Glutamatergic neuron (in vitro differentiated cells): Measurements from ENCODE around the gene MMP25. TPM values are rescaled to one million over a fixed set of nuclear protein-coding genes. Genes with fewer than 3 reads are reported as not detected.

ENCODE experiments used
- DNase-seq: peaks from one replicate; pipeline ENCODE4 v3.0.0; 2022
- H3K27ac Mint-ChIP-seq: one replicate; pipeline ENCODE4 v1.8.0; 2020; ENCODE audit warnings: mild to moderate bottlenecking, mixed read lengths, inconsistent platforms; ENCODE audit not compliant: unreplicated experiment
- H3K27me3 Mint-ChIP-seq: one replicate; pipeline ENCODE4 v1.8.0; 2020; ENCODE audit warnings: mild to moderate bottlenecking, moderate library complexity, mixed read lengths, inconsistent platforms; ENCODE audit not compliant: unreplicated experiment
- H3K36me3 Mint-ChIP-seq: one replicate; pipeline ENCODE4 v1.8.0; 2020; ENCODE audit warnings: mild to moderate bottlenecking, mixed read lengths, inconsistent platforms; ENCODE audit not compliant: unreplicated experiment
- H3K4me1 Mint-ChIP-seq: one replicate; pipeline ENCODE4 v1.8.0; 2020; ENCODE audit warnings: mild to moderate bottlenecking, low read depth, mixed read lengths, inconsistent platforms; ENCODE audit not compliant: unreplicated experiment
- H3K4me3 Mint-ChIP-seq: one replicate; pipeline ENCODE4 v1.8.0; 2020; ENCODE audit warnings: mild to moderate bottlenecking, mixed read lengths, inconsistent platforms; ENCODE audit not compliant: unreplicated experiment
- H3K9me3 Mint-ChIP-seq: one replicate; pipeline ENCODE4 v1.8.0; 2020; ENCODE audit warnings: mild to moderate bottlenecking, moderate library complexity, mixed read lengths, inconsistent platforms; ENCODE audit not compliant: unreplicated experiment
- total RNA-seq: library from RNA; stranded (reverse); fragmentation: NEBNext Ultra II Directional; extraction: Animal tissue kit (Norgen Biotek cat#: 25700); gene quantifications from one replicate; pipeline ENCODE4 v1.2.1, GENCODE V29; 2021; ENCODE audit not compliant: unreplicated experiment
- TF ChIP-seq, protein P1 (sequence below): fragments of 200-600 bp; sonication (generic); IDR thresholded peaks from one replicate; pipeline ENCODE4 v1.5.0; 2021; ENCODE audit not compliant: partially characterized antibody, unreplicated experiment

The MMP25 gene
- total RNA-seq, 1 donor from 2014 or later, result not detected

- TF ChIP-seq, protein P1, sequence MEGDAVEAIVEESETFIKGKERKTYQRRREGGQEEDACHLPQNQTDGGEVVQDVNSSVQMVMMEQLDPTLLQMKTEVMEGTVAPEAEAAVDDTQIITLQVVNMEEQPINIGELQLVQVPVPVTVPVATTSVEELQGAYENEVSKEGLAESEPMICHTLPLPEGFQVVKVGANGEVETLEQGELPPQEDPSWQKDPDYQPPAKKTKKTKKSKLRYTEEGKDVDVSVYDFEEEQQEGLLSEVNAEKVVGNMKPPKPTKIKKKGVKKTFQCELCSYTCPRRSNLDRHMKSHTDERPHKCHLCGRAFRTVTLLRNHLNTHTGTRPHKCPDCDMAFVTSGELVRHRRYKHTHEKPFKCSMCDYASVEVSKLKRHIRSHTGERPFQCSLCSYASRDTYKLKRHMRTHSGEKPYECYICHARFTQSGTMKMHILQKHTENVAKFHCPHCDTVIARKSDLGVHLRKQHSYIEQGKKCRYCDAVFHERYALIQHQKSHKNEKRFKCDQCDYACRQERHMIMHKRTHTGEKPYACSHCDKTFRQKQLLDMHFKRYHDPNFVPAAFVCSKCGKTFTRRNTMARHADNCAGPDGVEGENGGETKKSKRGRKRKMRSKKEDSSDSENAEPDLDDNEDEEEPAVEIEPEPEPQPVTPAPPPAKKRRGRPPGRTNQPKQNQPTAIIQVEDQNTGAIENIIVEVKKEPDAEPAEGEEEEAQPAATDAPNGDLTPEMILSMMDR, result no peak
- H3K27ac Mint-ChIP-seq, result peak overlapping the region; percentile 96
- H3K9me3 Mint-ChIP-seq, result peaks cover 2% of the 10 kb centered on the region
- H3K36me3 Mint-ChIP-seq, result no peaks in the 10 kb centered on the region
- peak overlapping the region; percentile 90 for H3K4me3 Mint-ChIP-seq
- DNase-seq, result no peak
- peaks cover 11% of the 10 kb centered on the region for H3K27me3 Mint-ChIP-seq
- peaks cover 18% of the 10 kb centered on the region for H3K4me1 Mint-ChIP-seq
Observed at GRCh38 chr16:3023415-3023668, 23.0 kb upstream of the MMP25 start.

DNA sequence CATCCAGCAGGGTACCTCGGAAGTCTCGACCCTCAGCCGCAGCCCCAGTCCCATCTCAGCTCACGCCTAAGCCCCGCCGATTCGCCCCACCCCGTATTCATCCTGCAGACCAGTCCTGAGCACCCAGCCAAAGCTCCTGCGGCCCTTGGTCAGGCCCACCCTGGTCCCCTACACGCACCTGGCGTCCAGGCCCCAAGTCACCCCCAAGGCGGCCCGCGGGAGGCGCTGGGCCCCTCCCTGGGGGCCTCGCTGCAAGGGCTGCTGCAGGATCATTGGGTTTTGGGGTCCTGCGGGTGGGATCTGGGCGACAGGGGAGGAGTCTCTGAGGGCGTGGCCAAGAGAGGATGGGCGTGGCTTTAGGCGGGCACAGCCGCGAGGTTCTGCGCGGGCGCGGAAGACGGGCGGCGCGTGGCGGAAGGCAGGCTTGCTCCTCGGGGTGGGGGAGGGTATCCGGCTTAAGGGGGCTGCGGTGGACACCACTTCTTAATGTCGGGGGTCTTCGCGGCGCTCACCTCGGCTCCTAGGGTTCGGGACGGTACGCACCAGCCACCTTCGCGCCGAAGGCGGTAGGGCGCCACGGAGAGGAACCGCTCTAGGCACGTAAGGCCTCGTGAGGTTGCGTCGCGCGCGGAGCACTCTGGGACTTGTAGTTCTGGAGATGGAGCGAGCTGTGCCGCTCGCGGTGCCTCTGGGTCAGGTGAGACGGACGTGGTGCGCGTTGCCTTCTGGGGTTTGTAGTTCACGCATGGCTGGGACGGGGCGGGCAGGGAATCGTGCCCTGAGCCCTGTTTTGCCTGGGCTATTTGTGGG, 22.5 kb upstream of the MMP25 start, which contains the start of the genes HCFC1R1 and THOC6:
Gene HCFC1R1 (minus strand): TSS at position 274 of the 810 bp plus-strand sequence. CDS start 1 bp downstream, at position 273.
Gene THOC6 (plus strand): TSS at position 367 of the 810 bp plus-strand sequence. CDS start 292 bp downstream, at position 659.
- H3K9me3 Mint-ChIP-seq, result peaks cover 2% of the 10 kb centered on the region
- TF ChIP-seq, protein P1, result no peak
- peaks cover 13% of the 10 kb centered on the region for H3K27me3 Mint-ChIP-seq
- H3K27ac Mint-ChIP-seq, result peak within 1 kb of the TSS; percentile 96
- H3K4me1 Mint-ChIP-seq, result peaks cover 18% of the 10 kb centered on the region
- peak; percentile 95 for DNase-seq
- no peaks in the 10 kb centered on the region for H3K36me3 Mint-ChIP-seq
- peak within 1 kb of the TSS; percentile 90 for H3K4me3 Mint-ChIP-seq

GRCh38 chr16:3025032-3026002, 21.0 kb upstream of the MMP25 start:
- Mint-ChIP-seq H3K36me3 (no peaks in the 10 kb centered on the region), H3K4me1 (peaks cover 20% of the 10 kb centered on the region), H3K27ac (no peak overlapping the region), H3K9me3 (peaks cover 2% of the 10 kb centered on the region), H3K27me3 (peaks cover 17% of the 10 kb centered on the region), H3K4me3 (no peak overlapping the region)
- TF ChIP-seq, protein P1, result no peak
- DNase-seq, result no peak

- H3K27ac Mint-ChIP-seq, result no peak overlapping the region
- H3K36me3 Mint-ChIP-seq, result no peaks in the 10 kb centered on the region
- TF ChIP-seq, protein P1, result no peak
- H3K9me3 Mint-ChIP-seq, result peaks cover 2% of the 10 kb centered on the region
- H3K4me3 Mint-ChIP-seq, result no peak overlapping the region
- H3K4me1 Mint-ChIP-seq, result peaks cover 20% of the 10 kb centered on the region
- DNase-seq, result no peak
- peaks cover 18% of the 10 kb centered on the region for H3K27me3 Mint-ChIP-seq
Observed at GRCh38 chr16:3026003-3026378, 20.4 kb upstream of the MMP25 start.
